HG03097 (cell line): ENCODE results near the gene STBD1.
"Not testable (repeated sequence)": the region's sequence is repeated elsewhere in the genome, so short reads cannot be mapped to it uniquely, and the experiment has no call there.

Experiments used
- ATAC-seq: cut with Tn5 transposase; IDR thresholded peaks from one replicate; pipeline ENCODE4 v1.9.1; 2021; ENCODE audit not compliant: unreplicated experiment, low FRiP score

STBD1 gene

DNA sequence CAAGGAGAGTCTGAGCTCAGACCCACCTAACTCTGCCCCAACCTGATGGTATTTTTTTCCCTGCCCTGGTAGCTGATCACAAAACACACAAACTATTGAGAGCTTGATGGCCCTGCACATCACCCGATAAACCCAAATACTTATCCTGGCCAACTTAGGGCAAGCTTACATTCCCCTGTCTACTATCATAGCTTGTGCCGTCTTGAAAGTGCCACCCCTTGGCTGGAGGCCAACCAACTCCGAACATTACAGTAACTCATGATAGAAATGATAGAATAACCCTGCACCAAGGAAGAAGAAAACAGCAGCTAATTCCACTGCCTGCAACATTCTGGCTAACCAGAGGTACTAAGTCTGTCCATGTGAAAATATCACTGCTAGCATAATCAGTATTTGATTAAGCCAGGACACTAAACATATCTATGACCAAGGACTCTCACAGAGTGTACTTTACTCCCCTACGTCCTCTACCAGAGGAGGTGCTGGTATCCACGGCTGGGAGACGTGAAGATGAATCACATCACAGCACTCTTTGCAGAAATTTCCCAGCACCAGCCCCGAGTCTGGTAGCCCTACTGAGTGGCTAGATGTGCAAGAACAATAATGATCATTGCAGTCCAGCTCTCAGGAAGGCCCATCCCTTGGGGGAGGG is 8.9 kb downstream of the STBD1 start:
- ATAC-seq: no peak

GRCh38 chr4:76316131-76316530 is 9.6 kb downstream of the STBD1 start:
- ATAC-seq: no peak

- no peak for ATAC-seq
Measured at GRCh38 chr4:76322236-76322635, 15.7 kb downstream of the STBD1 start.

GRCh38 chr4:76325072-76325471 is 18.5 kb downstream of the STBD1 start:
- no peak for ATAC-seq

- no peak for ATAC-seq
Measured at GRCh38 chr4:76326515-76326914, 20.0 kb downstream of the STBD1 start.

GRCh38 chr4:76334885-76335284 is 28.4 kb downstream of the STBD1 start:
- no peak for ATAC-seq

- no peak for ATAC-seq
Measured at GRCh38 chr4:76339364-76339763, 32.8 kb downstream of the STBD1 start.

GRCh38 chr4:76341063-76341462 is 34.5 kb downstream of the STBD1 start:
- no peak for ATAC-seq

DNA sequence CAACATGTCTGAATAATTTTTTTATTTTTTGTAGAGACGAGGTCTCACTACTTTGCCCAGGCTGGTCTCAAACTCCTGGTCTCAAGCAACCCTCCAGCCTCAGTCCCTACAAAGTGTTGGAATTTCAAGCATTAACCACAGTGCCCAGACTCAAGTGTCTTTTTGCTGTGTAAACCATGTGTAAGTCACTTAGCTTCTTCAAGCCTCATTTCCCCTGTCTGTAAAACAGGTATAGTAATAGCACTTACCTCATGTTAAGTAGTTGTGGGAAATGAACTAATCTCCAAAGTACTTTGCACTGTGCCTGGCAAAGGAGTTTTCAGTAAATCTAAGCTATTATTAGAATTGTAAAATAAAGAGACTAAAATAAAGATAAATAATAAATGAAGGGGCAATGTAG is 35.7 kb downstream of the STBD1 start:
- ATAC-seq: no peak

DNA sequence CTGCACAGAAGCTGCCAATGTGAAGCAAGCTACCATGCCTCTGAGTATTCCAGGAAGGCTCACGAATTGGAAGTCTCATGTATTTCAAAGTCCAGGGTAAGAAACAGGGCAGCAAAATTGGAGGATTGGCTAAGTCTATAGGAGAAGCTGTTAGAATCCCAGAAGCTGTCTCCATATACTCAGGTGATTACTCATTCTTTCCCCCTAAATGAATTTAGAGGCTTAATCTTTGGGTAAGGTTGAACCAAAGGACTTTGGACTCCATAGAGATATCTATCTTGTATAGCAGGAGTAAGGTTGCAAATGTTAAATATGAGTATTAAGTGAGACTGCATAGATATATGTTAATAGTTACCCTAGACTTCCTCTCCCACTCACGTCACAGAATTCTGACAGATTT is 36.3 kb downstream of the STBD1 start:
- ATAC-seq: no peak

DNA sequence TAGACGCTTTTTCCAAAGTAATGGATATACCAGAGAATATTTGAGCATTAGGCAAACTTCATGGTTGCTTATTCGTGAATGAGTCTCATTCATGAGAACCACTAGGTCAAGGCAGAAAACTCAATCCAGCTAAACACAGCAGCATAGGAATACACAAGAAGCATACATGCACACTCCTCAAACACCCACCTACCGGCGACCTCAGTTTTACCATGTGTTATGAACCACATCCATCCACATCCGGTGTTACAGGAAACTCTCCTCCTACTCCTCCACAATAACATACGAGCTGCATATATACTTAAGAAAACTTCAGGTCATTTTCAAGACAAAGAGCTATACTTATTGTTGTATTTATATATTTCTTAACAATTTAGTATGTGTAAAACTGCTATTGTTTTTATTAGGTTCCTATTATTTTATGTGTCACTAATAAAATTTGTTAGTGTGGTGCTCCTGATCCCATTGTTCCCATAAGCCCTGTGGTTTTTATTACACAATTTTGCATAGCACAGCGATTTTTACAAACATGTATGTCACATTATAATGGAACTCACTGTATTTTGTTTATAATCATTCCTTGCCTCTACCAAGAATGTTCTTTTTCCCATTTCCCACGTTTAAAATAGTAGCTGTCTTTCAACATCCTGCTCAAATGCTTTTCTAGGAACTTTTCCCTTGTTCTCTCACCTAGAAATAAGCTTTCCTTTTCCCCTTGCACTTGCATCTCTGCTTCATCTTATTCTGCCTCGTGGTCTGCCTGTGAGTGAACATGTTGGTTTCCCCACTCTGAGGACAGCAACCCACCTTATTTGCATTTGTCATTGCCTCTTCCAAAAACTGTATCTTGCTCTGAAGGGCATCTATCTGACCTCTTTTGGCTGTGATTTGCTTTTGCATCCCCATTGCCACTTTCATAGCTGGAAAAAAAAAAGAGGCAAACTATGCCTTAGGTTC is 48.3 kb downstream of the STBD1 start:
- no peak for ATAC-seq

DNA sequence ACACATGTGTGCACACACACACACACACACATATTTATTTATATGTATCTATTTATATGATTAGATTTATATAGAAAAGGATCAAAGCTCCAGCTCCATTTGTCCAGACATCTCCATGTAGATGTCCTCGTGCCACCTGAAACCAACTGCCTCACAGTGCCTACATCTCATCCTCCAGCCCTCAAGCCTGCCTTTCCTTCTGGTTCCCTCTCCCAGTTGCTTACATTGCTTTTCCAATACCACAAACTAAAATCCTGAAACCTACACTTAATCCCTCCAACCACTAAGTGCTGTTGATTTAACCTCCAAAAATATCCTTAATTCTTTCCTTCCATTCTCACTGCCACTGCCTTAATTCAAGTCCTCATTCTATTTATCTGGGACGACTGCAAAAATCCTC is 51.4 kb downstream of the STBD1 start:
- ATAC-seq: no peak

DNA sequence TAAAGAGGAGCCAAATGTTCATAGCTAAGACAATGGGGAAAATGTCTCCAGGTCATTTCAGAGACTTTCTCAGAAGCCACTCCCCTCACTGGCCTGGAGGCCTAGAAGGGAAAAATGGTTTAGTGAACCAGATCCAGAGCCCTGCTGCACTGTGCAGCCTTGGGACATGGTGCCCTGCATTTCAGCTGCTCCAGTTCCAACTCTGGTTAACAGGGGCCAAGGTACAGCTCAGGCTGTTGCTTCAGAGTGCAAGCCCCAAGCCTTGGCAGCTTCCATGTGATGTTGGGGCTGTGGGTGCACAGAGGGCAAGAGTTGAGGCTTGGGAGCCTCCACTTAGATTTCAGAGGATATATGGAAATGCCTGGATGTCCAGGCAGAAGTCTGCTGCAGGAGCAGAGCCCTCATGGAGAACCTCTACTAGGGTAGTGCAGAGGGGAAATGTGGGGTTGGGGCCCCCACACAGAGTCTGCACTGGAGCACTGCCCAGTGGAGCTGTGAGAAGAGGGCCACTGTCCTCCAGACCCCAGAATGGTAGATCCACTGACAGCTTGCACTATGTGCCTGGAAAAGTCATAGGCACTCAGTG is 53.4 kb downstream of the STBD1 start:
- ATAC-seq: not testable (repeated sequence)
